NCI-H2107 treated with DMSO at 0.1 percent for 48 hours (cell line): ENCODE measurements around the gene DAAM2.
A peak's percentile ranks its signal among the peaks of the same experiment; 100 is the strongest.

ENCODE experiments used
- DNase-seq: peaks from one replicate; lab custom pipeline; 2025; ENCODE audit not compliant: unreplicated experiment; lab: John Stamatoyannopoulos, UW

The DAAM2 gene

DNA sequence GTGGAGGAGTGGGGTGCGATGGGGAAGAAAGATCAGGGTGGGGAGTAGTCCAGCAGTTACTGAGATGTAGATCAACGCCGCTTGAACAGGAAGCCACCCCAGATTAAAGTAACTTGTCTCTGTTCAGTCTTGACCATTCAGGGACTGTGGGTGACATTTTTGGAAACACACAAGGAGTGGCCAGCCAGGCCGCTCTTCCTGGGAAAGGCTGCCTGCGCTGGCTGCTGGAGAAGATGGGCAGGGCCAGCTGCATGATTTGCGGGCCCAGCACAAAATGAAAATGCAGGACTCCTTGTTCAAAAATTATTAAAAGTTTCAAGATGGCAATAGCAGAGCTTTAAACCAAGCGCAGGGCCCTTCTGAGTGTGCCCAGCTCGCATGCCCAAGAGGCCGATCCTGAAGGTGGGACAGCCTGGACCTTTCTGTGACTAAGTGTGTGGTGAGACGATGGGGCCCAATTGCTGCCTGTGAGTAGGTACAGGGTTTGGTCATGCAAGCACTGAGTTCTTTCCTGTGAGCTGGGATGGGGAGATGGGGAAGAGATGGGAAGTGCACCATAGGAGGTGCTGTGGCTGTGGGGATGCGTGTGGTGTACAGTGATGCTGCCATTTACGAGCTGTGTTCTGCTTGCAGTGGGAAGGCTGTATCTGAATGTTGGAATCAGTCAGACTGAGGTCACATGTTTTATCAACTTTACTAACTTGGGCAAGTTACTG is 51.3 kb downstream of the DAAM2 start:
- no peak for DNase-seq

DNA sequence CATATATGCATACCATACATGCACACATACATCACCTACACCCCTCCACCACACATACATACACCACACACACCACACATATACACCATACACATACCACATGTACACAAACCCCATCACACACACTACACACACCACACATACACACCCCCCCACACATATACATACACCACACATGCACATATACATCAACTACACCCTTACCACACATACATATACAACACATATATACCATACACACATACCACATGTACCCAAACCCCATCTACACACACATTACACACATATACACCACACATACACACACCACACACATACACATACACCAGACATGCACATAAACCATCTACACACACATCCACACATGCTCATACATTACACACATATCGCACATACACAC is 52.7 kb downstream of the DAAM2 start:
- no peak for DNase-seq

DNA sequence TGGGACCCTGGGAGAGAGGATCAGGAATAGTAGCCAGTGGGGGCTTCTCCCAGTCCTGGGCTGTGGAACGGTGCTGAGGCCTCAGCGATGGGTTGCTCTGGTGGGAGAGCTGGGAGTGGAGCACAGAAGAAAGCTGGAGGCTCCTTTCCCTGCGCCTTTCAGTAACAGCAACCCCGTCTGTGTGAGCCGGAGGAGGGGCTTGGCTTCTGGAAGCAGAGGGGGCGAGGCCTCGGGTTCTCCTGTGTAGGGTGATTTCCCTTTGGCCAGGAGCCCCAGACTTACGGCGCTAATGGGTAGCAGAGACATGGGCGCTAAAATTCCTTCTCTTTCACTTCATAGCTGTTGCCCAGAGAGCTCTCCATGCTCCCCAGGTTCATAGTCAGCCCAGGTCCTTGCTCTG is 55.0 kb downstream of the DAAM2 start:
- no peak for DNase-seq

DNA sequence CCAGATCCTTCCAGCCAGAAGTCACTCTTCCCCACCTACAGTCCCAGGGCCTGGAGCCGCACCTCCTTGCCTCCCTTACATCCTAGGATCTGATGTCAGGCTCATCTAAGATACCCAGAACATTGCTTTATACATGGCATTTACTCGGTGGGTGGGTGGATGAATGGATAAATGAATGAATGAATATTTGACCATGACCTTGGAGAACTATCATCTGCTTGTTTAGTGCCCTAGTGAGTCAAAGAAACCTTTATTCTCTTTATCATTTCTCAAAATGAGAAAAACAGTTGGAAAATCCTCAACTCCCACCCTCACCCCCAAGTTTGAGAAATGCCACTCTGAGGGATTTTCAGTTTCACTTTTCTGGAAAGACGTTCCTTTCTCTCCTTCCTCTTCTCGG is 56.0 kb downstream of the DAAM2 start:
- no peak for DNase-seq

DNA sequence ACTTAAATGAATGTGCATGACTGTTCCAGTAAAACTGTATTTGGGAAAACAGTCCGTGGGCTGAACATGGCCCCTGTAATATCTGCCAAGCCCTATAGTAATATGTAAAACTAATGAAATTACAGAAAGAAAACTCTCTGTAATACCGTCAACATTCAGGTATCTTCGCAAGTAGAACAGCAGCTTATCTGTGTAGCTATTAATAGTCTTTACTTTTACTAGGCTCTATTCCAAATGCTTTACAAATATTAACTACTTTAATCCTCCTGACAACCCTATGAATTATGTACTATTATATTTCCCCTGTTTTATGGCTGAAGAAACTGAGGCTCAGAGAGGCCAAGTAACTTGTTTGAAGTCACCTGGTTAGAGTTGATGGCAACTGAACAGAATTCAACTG is 57.1 kb downstream of the DAAM2 start:
- DNase-seq, result no peak

DNA sequence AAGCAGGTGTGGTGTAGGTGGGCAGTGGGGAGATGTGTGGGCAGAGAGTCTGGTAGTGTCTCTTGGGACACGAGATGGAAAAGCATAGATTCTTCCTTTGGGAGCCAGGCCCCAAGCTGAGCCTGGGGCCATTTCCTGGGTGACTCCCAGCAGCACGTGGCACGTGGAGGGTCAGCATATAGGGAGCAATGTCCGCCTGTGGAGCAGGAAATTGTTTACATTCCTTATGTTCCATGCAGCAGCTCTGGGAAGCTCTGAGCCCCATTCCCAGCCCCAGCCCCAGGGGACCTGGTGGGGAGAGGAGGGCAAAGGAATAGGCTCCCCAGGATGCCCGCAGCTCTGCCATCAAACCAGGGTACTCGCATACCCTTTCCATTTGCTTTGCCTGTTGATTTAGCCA is 57.6 kb downstream of the DAAM2 start:
- no peak for DNase-seq

DNA sequence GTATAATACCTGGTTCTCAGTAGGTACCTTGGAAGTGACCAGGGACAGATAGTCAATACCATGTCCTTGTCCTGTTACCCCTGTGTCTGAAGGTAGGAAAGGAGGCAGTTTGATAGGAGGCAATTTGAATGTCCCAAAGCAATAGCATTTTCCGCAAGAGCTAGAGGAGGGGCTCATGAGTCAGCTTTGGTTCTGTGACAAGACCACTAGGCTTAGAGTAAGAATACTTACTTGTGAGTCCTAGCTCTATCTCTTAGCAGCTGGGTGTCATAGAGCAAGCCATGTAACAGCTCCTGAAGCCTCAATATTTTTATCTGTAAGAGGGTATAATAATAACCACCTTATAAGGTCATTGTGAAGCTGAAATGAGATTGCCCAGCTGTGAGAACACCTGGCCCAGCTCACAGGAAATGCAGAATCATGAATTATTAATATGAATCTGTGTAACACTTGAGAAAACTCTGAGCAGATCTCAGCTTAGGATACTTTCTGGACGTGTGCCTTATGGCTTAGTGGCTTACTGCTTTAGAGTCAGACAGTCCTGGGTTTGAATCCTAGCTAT is 58.6 kb downstream of the DAAM2 start:
- no peak for DNase-seq

DNA sequence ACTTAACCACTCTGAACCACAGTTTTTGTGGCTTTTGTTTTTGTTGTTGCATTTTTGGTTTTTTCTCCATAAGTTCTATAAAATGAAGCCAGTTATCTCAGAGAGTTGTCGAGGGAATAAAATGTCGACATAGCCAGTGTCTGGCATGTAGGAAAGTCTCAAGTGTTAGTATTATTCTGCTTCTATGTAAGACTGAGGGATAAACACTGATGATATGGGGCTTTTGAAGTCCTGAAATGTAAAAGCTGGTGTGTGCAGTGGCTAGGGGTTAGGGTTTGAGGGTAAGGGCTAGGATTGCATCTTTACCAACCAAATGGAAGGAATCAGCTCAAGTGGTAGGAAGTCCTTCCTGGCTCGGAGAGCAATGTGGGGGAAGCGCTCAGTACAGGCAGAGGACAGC is 59.2 kb downstream of the DAAM2 start:
- DNase-seq, result no peak

DNA sequence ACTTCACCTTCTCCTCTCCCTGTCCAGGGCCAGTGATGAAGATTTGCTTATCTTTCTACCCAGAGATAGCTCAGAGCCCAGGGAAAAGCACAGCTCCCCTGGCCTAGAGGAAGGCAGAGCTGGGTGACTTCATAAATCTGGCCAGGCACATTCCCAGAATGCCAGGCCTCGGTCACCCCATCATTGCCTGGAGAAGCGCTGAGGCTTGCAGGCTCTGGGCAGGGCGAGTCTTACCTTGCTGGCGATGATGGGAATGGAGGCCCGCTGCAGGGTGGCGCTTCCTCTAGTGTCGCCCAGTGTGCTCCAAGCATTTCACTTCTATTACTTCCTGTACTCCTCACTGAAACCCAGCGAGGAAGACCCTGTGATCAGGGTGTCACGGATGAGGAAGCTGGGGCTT is 60.1 kb downstream of the DAAM2 start:
- no peak for DNase-seq

DNA sequence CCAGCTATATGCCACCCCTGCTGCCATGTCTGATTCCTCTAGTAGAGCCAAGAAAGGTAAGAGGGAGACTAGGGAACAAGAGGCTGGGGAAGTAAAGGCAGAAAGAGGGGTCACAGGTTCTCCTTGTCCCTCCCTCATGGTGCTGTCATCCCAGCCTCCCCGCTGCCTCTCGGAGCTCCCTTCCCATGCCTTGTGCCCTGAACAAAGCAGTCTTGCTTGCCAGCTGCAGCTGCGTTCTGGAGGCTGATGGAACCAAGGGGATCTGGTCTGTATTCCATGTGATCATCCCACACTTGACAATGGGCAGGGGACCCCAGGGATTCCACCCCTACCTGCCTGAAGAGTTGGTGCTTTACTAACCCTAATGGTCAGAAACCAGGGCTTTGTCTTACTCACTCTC is 61.4 kb downstream of the DAAM2 start:
- no peak for DNase-seq

DNA sequence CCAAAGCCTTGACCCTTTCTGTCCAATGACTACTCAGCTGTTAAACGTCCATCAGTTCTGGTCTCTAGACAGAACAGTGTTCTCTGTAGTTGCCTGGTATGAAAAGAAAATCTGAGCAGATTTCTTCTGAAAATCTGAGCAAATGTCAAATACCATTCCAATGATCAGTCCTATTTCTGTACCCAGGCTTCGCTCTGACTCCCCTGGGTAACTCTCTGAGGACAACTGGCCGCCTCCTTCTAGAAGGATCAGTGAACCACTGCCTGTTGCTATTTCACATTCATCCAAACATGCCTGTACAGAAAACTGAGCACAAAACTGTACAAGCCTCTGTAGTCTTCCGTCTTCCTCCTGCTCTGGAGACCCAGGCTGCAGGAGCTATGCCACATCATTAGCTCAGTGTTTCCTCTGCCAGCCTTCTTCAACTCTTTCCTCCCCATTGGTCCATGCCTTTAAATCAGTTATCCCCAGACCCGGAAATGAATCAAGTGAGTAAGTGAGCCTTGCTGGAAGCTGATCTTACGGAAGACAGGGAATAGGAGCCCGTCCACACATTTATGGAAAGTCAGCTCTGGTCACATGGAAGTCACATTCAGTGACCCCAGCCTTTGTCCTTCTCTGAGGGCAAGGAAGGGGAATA is 63.3 kb downstream of the DAAM2 start:
- no peak for DNase-seq

DNA sequence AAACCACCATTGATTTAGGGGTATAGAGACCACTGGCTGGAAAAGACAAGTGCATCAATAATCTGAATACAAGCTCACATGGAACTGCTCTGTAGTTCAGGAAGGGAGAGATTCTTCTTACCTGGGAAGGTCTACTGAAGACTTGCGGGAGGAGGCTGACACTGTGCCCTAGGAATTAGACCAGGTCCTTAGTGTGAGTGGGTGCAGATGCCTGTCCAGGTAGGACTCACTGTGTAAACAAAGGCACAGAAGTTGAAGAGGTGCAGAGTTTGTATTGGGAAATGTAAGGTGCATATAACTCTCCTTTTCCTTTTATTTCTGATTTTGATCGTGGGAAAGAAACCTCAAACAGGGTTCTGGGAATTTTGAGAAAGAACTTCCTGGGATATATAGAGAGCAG is 66.8 kb downstream of the DAAM2 start:
- no peak for DNase-seq

DNA sequence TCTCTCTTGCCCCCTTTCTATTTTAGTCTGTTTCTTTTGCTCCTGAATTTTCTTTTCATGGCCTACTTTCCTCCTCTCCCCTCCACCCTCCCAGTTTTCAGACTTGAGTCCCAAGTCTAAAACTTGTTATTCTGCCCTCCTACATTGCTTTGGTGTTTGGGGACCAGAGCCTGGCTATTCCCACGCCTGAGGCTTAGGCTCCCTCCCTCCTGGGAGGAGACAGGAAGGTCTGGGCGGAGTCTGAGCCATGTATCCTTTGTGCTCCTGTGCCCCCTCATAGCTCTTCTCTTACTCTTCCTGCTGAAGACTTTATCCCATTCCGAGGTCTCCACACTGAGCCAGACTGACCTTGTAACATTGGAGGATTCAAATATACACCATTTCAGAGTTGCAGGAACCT is 69.5 kb downstream of the DAAM2 start:
- no peak for DNase-seq

DNA sequence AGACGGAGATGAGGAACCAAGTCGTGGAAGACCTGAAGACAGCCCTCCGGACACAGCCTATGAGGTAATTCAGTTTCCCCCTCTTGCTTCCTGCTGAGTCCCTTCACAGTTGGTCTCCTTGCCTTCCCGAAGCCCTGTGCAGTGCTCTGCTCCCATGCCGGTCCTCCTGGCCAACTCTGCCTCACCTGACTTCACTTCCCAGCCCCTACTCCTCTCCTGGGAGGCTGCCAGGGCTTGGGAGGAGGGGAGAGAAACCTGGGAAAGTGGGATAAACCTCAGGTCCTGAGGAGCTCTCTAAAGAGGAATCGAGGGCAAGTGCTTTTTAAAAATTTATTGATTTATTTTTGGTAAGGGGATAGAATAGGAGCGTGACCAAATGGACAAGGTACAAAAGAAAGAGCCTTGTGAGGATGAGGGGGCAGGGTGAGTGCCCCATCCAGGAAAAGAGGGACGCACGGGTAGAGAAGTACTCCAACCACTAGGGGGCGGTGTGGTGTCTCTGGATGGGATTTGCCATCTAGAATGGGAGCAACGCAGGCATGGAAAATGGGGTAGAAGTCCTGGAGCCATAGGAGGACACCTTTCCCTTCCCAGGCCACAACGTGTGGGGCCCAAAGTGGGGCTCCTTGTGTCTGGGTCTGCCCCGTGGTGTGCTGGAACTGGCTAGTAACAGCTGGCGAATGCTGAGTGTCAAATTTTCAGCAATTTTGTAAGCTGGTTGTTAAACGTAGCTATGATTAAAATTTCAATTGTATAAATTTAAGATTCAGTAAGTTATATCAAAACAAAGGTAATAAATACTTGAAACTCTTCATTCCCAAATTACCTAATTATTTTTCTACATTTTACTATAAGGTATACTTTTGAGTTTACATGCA is 73.1 kb downstream of the DAAM2 start:
- DNase-seq, result peak; percentile 5

DNA sequence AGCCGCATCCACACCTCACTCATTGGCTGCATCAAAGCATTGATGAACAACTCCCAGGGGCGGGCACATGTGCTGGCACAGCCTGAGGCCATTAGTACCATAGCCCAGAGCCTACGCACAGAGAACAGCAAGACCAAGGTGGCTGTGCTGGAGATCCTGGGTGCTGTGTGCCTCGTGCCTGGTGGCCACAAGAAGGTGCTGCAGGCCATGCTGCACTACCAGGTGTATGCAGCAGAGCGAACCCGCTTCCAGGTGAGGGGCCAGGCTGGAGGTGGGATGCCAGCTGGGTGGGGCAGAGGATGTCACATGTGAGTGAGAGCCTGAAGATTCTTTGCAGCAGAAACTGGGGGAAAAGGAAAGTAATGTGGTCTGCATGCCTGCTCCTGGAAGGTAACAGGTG is 75.4 kb downstream of the DAAM2 start:
- DNase-seq, result no peak

DNA sequence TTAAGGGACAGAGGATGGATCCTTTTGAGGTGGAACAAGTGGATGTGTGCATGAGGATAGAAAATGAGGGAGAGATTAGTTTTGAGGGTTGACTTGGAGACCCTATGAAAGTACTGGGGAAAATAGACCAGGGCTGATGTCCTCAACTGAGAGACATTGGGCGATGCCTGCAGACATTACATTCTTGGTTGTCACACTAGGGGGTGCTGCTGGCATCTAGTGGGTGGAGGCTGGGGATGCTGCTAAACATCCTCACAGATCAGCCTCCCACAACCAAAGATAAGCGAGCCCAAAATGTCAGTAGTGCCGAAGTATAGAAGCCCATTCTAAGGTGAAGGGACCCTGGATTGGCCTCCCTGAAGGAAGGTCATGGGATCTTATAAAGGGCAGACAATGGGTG is 78.8 kb downstream of the DAAM2 start:
- DNase-seq, result no peak

DNA sequence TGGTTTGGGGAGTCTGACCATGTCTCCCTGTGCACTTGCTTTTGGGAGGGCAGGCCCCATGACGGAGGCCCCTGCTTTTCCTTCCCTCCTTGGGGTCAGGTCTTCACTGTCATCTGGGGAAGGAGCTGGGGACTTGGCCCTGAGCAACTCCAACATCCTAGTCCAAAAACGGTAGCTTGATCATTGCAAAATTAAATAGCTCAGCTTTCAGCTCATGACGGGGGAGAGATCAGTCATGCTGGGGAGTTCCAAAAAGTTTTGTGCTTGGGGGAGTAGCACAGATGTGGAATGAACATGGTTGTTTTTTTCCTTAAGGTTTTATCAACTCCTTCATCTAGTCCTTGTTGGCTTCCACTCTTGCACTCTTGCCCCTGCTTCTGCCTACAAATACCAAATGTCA is 81.3 kb downstream of the DAAM2 start:
- no peak for DNase-seq

DNA sequence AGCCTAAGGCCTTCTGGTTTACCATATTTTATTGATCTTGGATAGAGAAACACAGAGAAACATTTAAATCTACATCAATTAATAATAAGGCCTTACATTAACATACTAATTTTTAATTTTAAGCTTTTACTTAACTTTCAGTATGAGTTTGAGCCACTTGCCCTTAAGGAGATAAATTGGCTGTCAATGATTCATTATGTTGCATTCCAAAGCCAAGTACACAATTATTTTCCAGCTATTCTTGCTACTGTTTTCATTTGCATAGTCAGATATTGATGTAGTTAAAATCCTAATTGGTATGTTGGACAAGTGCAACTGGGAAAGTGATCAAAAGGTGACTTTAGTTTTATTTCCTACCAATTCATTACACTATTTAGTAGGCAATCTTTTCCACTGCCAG is 83.9 kb downstream of the DAAM2 start:
- DNase-seq, result no peak

DNA sequence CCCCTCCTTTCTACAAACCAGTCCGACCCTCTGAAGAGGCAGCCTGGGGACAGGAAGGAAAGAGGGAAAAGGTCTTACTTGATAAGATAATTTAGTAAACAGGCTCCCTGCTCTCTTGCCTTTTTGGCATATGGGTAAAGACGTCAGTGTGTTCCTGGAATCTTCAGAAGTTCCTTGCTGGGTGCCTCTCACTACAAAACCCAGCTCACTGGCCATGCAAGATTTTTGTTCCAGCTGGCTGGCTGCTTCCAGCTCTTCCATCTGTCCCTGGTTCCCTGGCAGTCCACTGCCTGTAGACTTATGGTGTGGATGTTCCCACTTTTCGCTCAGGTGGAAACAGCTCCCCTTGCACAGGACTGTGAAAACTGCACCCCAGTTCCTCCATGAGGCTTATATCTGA is 84.7 kb downstream of the DAAM2 start:
- no peak for DNase-seq

DNA sequence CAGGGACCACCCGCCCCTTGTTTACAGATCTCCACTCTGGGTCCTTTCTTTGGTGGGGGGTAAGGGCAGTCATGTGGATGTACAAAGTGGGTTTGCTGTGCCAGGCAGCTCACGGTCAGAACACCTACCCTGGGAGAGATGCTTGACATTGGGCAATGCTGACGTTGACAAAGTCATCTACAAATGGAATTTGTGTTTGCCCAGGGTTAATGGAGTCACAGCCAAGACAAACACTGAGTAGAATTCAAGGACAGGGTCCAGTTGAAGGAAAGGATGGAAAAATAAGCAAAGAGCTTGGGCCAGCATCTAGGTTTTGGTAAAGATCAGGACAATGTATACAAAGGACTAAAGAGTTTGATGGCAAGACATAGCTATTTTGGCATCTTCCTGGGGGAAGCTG is 87.4 kb downstream of the DAAM2 start:
- DNase-seq, result no peak

DNA sequence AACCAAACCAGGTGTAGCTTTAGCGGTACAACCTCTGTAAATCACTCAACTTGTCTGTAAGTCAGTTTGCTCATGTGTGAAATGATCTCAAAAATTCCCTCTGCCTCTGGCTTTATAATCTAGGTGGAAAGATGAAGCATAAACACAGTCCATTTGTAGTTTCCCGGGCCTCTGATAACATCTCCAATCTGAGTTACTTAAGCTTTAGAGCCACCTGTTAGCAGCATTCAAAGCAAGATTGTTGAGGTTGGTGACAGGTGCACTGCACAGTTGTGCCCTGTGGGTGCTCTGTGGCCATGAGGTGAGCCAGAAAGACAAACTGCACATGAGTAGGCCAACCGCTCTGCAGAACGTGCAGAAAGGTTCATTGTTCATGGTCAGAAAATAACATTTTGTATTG is 88.4 kb downstream of the DAAM2 start:
- peak; percentile 63 for DNase-seq
